ENCODE measurements around the gene DLL3. TPM values are rescaled to one million over a fixed set of nuclear protein-coding genes. Genes with fewer than 3 reads are reported as not detected.

DLL3 gene
- total and polyA plus RNA-seq, 2 experiments from 2014 or later: 1.1 to 1.6 TPM

DNA sequence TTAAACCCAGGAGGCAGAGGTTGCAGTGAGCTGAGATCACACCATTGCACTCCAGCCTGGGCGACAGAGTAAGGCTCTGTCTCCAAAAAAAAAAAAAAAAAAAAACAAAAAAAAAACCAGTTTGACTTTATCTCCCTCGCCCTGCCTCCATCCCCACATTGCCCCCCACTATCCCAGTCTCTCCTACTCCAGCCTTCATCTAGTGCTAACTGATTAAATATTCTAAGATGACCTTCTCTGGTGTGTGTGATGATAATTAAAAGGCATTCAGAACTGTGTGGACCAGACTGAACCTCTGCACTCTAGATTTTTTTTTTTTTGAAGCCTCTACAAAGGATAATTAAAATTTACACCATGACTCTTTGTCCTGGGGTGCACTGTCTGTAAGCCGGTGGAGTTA lies 6.0 kb upstream of the DLL3 start:
- peaks cover 17% of the 10 kb centered on the region for H3K27me3 ChIP-seq
- 85% methylated on average over 3 of the region's 3 CpGs for WGBS (ENCODE audit: low lambda C conversion rate, missing lambda C conversion rate)
- H3K27ac ChIP-seq: no peak overlapping the region
- H2AFZ ChIP-seq: no peak overlapping the region
- no peak overlapping the region for H3K4me3 ChIP-seq
- no peaks in the 10 kb centered on the region for H3K9me3 ChIP-seq (ENCODE audit: low read depth)
- TF ChIP-seq EZH2phosphoT487 (IDR thresholded peaks at IDR 0.05; ENCODE audit: low read depth, severe bottlenecking, unreplicated experiment) (no peak), EZH2 (IDR thresholded peaks at IDR 0.05; ENCODE audit: borderline replicate concordance) (no peak)
- TF ChIP-seq, protein P1, sequence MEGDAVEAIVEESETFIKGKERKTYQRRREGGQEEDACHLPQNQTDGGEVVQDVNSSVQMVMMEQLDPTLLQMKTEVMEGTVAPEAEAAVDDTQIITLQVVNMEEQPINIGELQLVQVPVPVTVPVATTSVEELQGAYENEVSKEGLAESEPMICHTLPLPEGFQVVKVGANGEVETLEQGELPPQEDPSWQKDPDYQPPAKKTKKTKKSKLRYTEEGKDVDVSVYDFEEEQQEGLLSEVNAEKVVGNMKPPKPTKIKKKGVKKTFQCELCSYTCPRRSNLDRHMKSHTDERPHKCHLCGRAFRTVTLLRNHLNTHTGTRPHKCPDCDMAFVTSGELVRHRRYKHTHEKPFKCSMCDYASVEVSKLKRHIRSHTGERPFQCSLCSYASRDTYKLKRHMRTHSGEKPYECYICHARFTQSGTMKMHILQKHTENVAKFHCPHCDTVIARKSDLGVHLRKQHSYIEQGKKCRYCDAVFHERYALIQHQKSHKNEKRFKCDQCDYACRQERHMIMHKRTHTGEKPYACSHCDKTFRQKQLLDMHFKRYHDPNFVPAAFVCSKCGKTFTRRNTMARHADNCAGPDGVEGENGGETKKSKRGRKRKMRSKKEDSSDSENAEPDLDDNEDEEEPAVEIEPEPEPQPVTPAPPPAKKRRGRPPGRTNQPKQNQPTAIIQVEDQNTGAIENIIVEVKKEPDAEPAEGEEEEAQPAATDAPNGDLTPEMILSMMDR (IDR thresholded peaks at IDR 0.05; ENCODE audit: poor library complexity): no peak
- no peaks in the 10 kb centered on the region for H3K9me2 ChIP-seq (replicated peaks; ENCODE audit: insufficient read depth)
- no peaks in the 10 kb centered on the region for H4K20me1 ChIP-seq (ENCODE audit: insufficient read depth, poor library complexity, severe bottlenecking)
- DNase-seq (ENCODE audit: low spot score): no peak
- H3K36me3 ChIP-seq (replicated peaks; ENCODE audit: insufficient read depth, low read depth): no peaks in the 10 kb centered on the region
- no peaks in the 10 kb centered on the region for H3K4me1 ChIP-seq (ENCODE audit: insufficient read depth)
- H3K79me2 ChIP-seq: no peaks in the 10 kb centered on the region
- H3K4me2 ChIP-seq: no peak overlapping the region

DNA sequence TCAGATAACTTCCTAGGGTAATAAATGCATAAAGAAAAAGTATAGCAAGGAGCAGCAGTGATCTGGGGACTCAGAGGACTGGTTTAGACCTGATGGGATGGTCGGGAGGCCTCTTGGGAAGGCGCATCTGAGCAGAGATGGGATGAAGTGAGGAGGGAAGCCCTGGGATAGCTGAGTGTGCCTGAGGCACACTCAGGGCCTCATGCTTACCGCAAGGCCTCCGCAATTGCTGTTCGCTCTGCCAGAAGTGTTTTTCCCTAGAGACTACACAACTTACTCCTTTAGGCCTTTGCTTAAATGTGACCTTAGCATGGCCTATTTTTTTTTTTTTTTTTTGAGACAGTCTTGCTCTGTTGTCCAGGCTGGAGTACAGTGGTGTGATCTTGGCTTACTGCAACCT lies 4.1 kb upstream of the DLL3 start:
- H3K9me3 ChIP-seq (ENCODE audit: low read depth): no peaks in the 10 kb centered on the region
- no peak overlapping the region for H3K4me3 ChIP-seq
- no peak overlapping the region for H2AFZ ChIP-seq
- no peaks in the 10 kb centered on the region for H4K20me1 ChIP-seq (ENCODE audit: insufficient read depth, poor library complexity, severe bottlenecking)
- no peak overlapping the region for H3K27ac ChIP-seq
- 89% methylated on average over 5 of the region's 5 CpGs for WGBS (ENCODE audit: low lambda C conversion rate, missing lambda C conversion rate)
- H3K36me3 ChIP-seq (replicated peaks; ENCODE audit: insufficient read depth, low read depth): no peaks in the 10 kb centered on the region
- peaks cover 12% of the 10 kb centered on the region for H3K4me1 ChIP-seq (ENCODE audit: insufficient read depth)
- H3K4me2 ChIP-seq: no peak overlapping the region
- TF ChIP-seq, protein P1 (IDR thresholded peaks at IDR 0.05; ENCODE audit: poor library complexity): no peak
- TF ChIP-seq EZH2phosphoT487 (IDR thresholded peaks at IDR 0.05; ENCODE audit: low read depth, severe bottlenecking, unreplicated experiment) (no peak), EZH2 (IDR thresholded peaks at IDR 0.05; ENCODE audit: borderline replicate concordance) (no peak)
- no peak for DNase-seq (ENCODE audit: low spot score)
- H3K27me3 ChIP-seq: peaks cover 36% of the 10 kb centered on the region
- H3K9me2 ChIP-seq (replicated peaks; ENCODE audit: insufficient read depth): no peaks in the 10 kb centered on the region
- H3K79me2 ChIP-seq: no peaks in the 10 kb centered on the region

DNA sequence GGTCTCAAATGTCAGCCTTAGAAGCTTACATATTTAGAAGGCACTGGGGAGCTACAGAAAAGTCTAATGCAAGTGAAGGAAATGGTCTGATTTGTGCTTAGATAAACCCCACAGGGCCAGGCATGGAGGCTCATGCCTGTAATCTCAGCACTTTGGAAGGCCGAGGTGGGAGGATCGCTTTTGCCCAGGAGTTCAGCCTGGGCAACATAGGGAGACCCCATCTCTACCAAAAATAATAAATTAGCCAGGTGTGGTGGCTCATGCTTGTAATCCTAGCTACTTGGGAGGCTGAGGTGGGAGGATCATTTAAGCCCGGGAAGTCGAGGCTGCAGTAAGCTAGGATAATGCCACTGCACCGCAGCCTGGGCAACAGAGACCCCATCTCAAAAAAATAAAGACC lies 2.7 kb upstream of the DLL3 start:
- Histone ChIP-seq H3K27ac (no peak overlapping the region), H3K9me2 (replicated peaks; ENCODE audit: insufficient read depth) (no peaks in the 10 kb centered on the region), H3K79me2 (no peaks in the 10 kb centered on the region), H3K4me2 (no peak overlapping the region), H3K9me3 (ENCODE audit: low read depth) (no peaks in the 10 kb centered on the region), H4K20me1 (ENCODE audit: insufficient read depth, poor library complexity, severe bottlenecking) (no peaks in the 10 kb centered on the region), H3K36me3 (replicated peaks; ENCODE audit: insufficient read depth, low read depth) (no peaks in the 10 kb centered on the region), H3K27me3 (peaks cover 48% of the 10 kb centered on the region), H2AFZ (no peak overlapping the region), H3K4me3 (no peak overlapping the region), H3K4me1 (ENCODE audit: insufficient read depth) (peaks cover 12% of the 10 kb centered on the region)
- no peak for DNase-seq (ENCODE audit: low spot score)
- TF ChIP-seq EZH2 (IDR thresholded peaks at IDR 0.05; ENCODE audit: borderline replicate concordance) (no peak), EZH2phosphoT487 (IDR thresholded peaks at IDR 0.05; ENCODE audit: low read depth, severe bottlenecking, unreplicated experiment) (no peak)
- TF ChIP-seq, protein P1 (IDR thresholded peaks at IDR 0.05; ENCODE audit: poor library complexity): no peak
- 94% methylated on average over 5 of the region's 5 CpGs for WGBS (ENCODE audit: low lambda C conversion rate, missing lambda C conversion rate)

DNA sequence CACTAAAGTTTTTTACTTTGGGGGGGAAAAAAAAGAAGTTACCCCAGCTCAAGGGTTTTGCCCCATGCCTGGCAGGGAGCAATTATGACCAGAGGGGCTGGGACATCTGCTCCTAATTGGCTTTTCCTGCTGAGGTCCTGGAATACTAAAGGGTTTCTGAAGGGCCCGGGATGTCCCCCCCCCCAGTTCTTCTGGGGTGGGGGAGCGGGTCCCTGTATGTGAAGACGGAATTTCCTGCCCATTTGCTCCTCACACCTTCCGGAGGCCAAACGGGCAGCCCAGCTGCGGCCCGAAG lies 1.1 kb upstream of the DLL3 start:
- no peak for DNase-seq (ENCODE audit: low spot score)
- Histone ChIP-seq H3K9me2 (replicated peaks; ENCODE audit: insufficient read depth) (no peaks in the 10 kb centered on the region), H2AFZ (peak overlapping the region; percentile 55), H3K4me3 (no peak overlapping the region), H4K20me1 (ENCODE audit: insufficient read depth, poor library complexity, severe bottlenecking) (no peaks in the 10 kb centered on the region), H3K4me1 (ENCODE audit: insufficient read depth) (peaks cover 12% of the 10 kb centered on the region), H3K36me3 (replicated peaks; ENCODE audit: insufficient read depth, low read depth) (no peaks in the 10 kb centered on the region), H3K4me2 (peak overlapping the region; percentile 78), H3K27ac (no peak overlapping the region), H3K27me3 (peaks cover 59% of the 10 kb centered on the region), H3K9me3 (ENCODE audit: low read depth) (no peaks in the 10 kb centered on the region), H3K79me2 (no peaks in the 10 kb centered on the region)
- WGBS (ENCODE audit: low lambda C conversion rate, missing lambda C conversion rate): 0% methylated on average over 7 of the region's 7 CpGs
- TF ChIP-seq EZH2 (IDR thresholded peaks at IDR 0.05; ENCODE audit: borderline replicate concordance): no peak
- TF ChIP-seq, protein P1 (IDR thresholded peaks at IDR 0.05; ENCODE audit: poor library complexity): no peak
- TF ChIP-seq EZH2phosphoT487 (IDR thresholded peaks at IDR 0.05; ENCODE audit: low read depth, severe bottlenecking, unreplicated experiment): no peak

Measured in hepatocyte (in vitro differentiated cells).